Natural killer cell (primary cell): ENCODE results near the gene DHX16. TPM values are rescaled to one million over a fixed set of nuclear protein-coding genes. Genes with fewer than 3 reads are reported as not detected.

ENCODE experiments used
- ATAC-seq, 3 donors: fragments of 150-1000 bp in 2 of 3; fragments of 200-7000 bp in 1 of 3; cut with Tn5 transposase; 1 replicate in 1 of 3; 2 replicates in 2 of 3; pipeline ENCODE4 v1.10.0; 2021; ENCODE audit warnings: mild to moderate bottlenecking in 2 of 3, moderate library complexity in 2 of 3
- DNase-seq, 2 donors: peaks; one replicate each; pipeline versions ENCODE4 v3.0.0 to v3.0.0-alpha.2; 2013 to 2021; ENCODE audit warnings: mixed read lengths in 1 of 2
- H3K27ac ChIP-seq: one replicate; pipeline ENCODE4 v1.5.1; 2013; ENCODE audit warnings: mild to moderate bottlenecking, low read length
- H3K27me3 ChIP-seq: one replicate; pipeline ENCODE4 v1.6.1; 2013; ENCODE audit warnings: low read length; ENCODE audit not compliant: control insufficient read depth, insufficient read depth
- H3K36me3 ChIP-seq: one replicate; pipeline ENCODE4 v1.6.1; 2013; ENCODE audit warnings: low read length; ENCODE audit not compliant: control insufficient read depth, insufficient read depth
- H3K4me1 ChIP-seq: one replicate; pipeline ENCODE4 v1.6.1; 2013; ENCODE audit warnings: low read length; ENCODE audit not compliant: control insufficient read depth, insufficient read depth
- H3K4me3 ChIP-seq: one replicate; pipeline ENCODE4 v1.5.1; 2013; ENCODE audit warnings: low read length
- H3K9me3 ChIP-seq: one replicate; pipeline ENCODE4 v1.6.1; 2013; ENCODE audit warnings: low read length; ENCODE audit not compliant: control insufficient read depth, insufficient read depth
- H3K27ac Mint-ChIP-seq, 2 donors: one replicate each; pipeline ENCODE4 v1.8.0; 2022; ENCODE audit warnings: mild to moderate bottlenecking in 2 of 2, mixed read lengths in 2 of 2, moderate library complexity in 1 of 2
- H3K27me3 Mint-ChIP-seq, 2 donors: one replicate each; pipeline ENCODE4 v1.8.0; 2022; ENCODE audit warnings: low read depth in 2 of 2, mixed read lengths in 2 of 2
- H3K36me3 Mint-ChIP-seq: one replicate; pipeline ENCODE4 v1.8.0; 2022; ENCODE audit warnings: mixed read lengths
- H3K4me1 Mint-ChIP-seq, 2 donors: one replicate each; pipeline ENCODE4 v1.8.0; 2022; ENCODE audit warnings: mixed read lengths in 2 of 2
- H3K4me3 Mint-ChIP-seq: one replicate; pipeline ENCODE4 v1.8.0; 2022; ENCODE audit warnings: mild to moderate bottlenecking, moderate library complexity, mixed read lengths
- H3K9me3 Mint-ChIP-seq, 2 donors: one replicate each; pipeline ENCODE4 v1.8.0; 2022; ENCODE audit warnings: mixed read lengths in 2 of 2
- WGBS: methylation state at CpG from one replicate; pipeline ENCODE4 v1.1.7; 2013; ENCODE audit warnings: missing lambda C conversion rate; ENCODE audit not compliant: insufficient coverage; 5-methylcytosine and 5-hydroxymethylcytosine counted together
- intact Hi-C: fragments of 100-400 bp; cut with micrococcal nuclease; formaldehyde crosslinking; loops from one replicate; pipeline ENCODE4 v1.14.2; 2022
- total RNA-seq, 4 donors: library from RNA; stranded (reverse); fragments of 120-200 nt in 1 of 4; gene quantifications; one replicate each; pipeline versions ENCODE4 v1.2.3 to v1.2.4, GENCODE V29; 2013 to 2022
- TF ChIP-seq, protein P1 (sequence below): fragments of 200-600 bp; IDR thresholded peaks from one replicate; pipeline ENCODE4 v1.8.0; 2022; ENCODE audit warnings: antibody characterized with exemption

DHX16 gene
- total RNA-seq, 3 donors from 2014 or later (not counting 1 experiment from before 2014, with no cell fraction given): 27.3 to 35.7 (median 27.7) TPM

DNA sequence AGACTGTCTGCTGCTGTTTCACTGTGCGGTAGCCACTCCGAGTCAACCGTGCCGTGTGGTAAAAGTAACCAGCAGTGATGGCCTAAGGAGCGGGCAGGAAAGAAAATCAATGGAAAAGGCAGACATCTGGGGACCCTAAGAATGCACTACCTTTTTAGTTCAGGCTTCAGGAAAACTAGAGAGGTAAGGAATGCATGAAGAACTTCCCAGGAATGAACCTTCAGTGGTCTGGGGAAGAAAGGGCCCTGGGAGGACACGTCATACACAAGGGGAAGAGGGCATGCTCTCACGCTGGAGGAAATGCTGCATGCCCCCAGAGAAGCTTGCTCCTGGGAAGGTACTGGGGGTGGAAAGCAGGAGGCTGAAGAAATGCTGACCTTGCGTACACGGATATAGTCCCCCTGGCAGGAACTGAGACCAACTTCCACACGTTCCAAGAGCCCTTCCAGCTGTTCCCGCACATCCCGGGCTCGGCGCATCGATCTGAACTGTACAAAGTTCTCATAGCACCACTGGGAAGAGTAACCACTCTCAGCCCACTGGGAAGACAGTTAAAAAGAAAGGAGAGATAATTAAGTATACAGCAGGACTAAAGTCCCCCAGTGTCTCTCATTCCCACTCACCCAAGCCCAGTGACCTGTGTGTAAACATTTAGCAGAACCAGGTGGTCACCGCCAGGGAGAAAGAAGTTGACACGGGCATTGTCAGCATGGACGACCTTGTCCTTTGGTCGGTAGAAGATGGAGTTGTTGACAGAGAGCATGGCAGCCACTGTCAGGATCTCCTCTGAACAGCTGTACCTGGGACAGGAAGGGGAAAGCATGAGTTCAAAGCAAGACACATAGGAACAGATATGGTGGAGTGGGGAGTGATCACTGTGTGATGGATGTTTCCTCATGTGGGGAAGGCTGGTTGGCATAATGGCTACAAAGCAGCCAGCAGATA, 17.7 kb downstream of the DHX16 start:
- TF ChIP-seq, protein P1, sequence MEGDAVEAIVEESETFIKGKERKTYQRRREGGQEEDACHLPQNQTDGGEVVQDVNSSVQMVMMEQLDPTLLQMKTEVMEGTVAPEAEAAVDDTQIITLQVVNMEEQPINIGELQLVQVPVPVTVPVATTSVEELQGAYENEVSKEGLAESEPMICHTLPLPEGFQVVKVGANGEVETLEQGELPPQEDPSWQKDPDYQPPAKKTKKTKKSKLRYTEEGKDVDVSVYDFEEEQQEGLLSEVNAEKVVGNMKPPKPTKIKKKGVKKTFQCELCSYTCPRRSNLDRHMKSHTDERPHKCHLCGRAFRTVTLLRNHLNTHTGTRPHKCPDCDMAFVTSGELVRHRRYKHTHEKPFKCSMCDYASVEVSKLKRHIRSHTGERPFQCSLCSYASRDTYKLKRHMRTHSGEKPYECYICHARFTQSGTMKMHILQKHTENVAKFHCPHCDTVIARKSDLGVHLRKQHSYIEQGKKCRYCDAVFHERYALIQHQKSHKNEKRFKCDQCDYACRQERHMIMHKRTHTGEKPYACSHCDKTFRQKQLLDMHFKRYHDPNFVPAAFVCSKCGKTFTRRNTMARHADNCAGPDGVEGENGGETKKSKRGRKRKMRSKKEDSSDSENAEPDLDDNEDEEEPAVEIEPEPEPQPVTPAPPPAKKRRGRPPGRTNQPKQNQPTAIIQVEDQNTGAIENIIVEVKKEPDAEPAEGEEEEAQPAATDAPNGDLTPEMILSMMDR: no peak
- ATAC-seq: no peak
- intact Hi-C loops: no loop called here
- no peak overlapping the region for H3K4me3 ChIP-seq
- Mint-ChIP-seq H3K36me3 (peaks cover 18% of the 10 kb centered on the region), H3K27ac (peak overlapping the region in 1 of 2 donors; percentile 35), H3K4me1 (no peaks in the 10 kb centered on the region), H3K27me3 (no peaks in the 10 kb centered on the region), H3K4me3 (no peak overlapping the region), H3K9me3 (no peaks in the 10 kb centered on the region)
- H3K27me3 ChIP-seq: no peaks in the 10 kb centered on the region
- no peaks in the 10 kb centered on the region for H3K9me3 ChIP-seq
- H3K4me1 ChIP-seq: no peaks in the 10 kb centered on the region
- H3K27ac ChIP-seq: no peak overlapping the region
- no peak for DNase-seq
- 96% methylated on average over 19 of the region's 19 CpGs for WGBS
- H3K36me3 ChIP-seq: peaks cover 87% of the 10 kb centered on the region

DNA sequence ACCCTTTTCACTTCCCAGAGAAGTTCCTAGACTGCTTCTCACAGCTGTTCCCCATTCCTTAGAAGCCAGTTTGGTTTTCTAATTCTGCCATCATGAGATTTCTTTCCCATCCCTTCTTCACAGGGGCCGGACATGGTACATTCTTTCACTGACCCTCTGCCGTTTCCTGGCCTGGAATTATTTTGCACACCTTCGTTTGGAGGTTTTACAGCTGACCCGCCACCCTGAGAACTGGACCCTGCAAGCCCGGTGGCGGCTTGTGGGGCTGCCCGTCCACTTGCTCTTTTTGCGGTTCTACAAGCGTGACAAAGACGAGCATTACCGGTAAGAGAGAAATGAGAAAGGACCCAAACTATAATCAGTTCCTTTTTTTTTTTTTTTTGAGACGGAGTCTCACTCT, 21.7 kb downstream of the DHX16 start:
- Mint-ChIP-seq H3K4me1 (peaks cover 7 to 17% of the 10 kb centered on the region in 2 donors), H3K27ac (peak overlapping the region in 1 of 2 donors; percentile 44), H3K4me3 (no peak overlapping the region), H3K9me3 (no peaks in the 10 kb centered on the region), H3K36me3 (peaks cover 18% of the 10 kb centered on the region), H3K27me3 (no peaks in the 10 kb centered on the region)
- H3K36me3 ChIP-seq: peaks cover 54% of the 10 kb centered on the region
- ATAC-seq: no peak
- H3K27me3 ChIP-seq: no peaks in the 10 kb centered on the region
- 88% methylated on average over 11 of the region's 12 CpGs for WGBS
- H3K9me3 ChIP-seq: no peaks in the 10 kb centered on the region
- TF ChIP-seq, protein P1: no peak
- no peak overlapping the region for H3K4me3 ChIP-seq
- intact Hi-C loops: no loop called here
- DNase-seq: no peak
- no peak overlapping the region for H3K27ac ChIP-seq
- H3K4me1 ChIP-seq: peaks cover 16% of the 10 kb centered on the region

DNA sequence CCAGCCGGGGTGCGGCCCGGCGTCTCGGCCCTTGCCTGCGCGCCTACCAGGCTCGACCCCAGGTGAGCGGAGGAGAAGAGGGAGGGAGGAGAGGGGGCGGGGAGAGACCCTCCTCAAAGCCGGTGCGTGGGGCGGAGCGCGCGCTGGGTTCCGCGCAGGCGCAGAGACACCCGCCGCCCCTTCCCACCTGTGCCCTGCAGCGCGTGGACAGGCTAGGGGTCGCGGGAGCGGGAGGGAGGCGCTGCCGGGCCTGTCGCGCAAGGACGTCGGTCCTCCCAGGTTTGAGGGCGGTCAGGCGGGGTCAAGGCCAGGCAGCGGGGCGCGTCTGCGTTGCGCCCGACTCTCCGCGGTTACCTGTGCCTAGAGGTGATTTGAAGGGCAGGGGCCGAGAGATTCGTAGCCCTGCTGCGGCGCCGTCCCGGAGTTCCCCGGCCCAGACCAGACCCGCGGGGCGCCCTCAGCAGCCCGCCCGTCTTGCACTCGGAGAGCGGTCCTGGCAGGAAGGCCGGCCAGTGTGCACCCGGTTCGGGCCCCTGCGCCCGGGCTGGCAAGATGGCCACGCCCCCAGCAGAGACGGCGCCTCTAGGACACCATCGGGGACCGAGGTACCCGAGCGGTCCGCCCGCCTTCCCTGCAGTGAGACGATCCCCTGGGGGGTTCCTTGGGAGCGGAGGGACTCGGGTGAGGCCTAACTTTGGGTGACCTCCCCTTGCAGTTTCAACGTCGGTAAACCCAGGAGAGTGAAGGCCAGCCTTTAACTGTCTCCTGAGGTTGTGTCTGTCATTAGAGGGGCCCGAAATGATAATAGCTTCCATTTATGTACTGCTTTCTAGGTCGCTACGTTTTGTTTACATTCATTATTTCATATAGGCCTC, 25.3 kb downstream of the DHX16 start:
- H3K4me3 ChIP-seq: peak overlapping the region; percentile 96
- Mint-ChIP-seq H3K4me1 (peaks cover 15 to 24% of the 10 kb centered on the region in 2 donors), H3K36me3 (no peaks in the 10 kb centered on the region), H3K9me3 (no peaks in the 10 kb centered on the region), H3K27me3 (no peaks in the 10 kb centered on the region), H3K4me3 (peak overlapping the region; percentile 86), H3K27ac (peak overlapping the region; percentile 82 to 83)
- 0% methylated on average over 76 of the region's 78 CpGs for WGBS
- peaks cover 19% of the 10 kb centered on the region for H3K36me3 ChIP-seq
- peaks cover 16% of the 10 kb centered on the region for H3K4me1 ChIP-seq
- intact Hi-C loops: loop anchor here (2.0 kb wide), 3 partner anchors 31 to 73 kb away; partner anchors contain the start of genes MRPS18B, PPP1R10, PPP1R18 and TUBB
- H3K27me3 ChIP-seq: no peaks in the 10 kb centered on the region
- TF ChIP-seq, protein P1: no peak
- peak overlapping the region; percentile 98 for H3K27ac ChIP-seq
- ATAC-seq (peak; percentile 70 to 85 (median 71)), DNase-seq (peak; percentile 71 to 81)
- H3K9me3 ChIP-seq: no peaks in the 10 kb centered on the region
